ENCODE measurements around the gene ZNF566.
A peak's percentile ranks its signal among the peaks of the same experiment; 100 is the strongest.

ZNF566 gene

GRCh38 chr19:36418287-36419001 lies 70.9 kb downstream of the ZNF566 start, which contains the start of gene ZFP82:
TSS of gene ZFP82 (minus strand) at chr19:36418644. CDS start at chr19:36409789, 8,855 bp downstream.
- DNase-seq (ENCODE audit: insufficient read length, low spot score) = peak; percentile 69
- TF ChIP-seq CTCF (IDR thresholded peaks at IDR 0.05; ENCODE audit: insufficient read depth, missing control alignments) = no peak
- no peak for FAIRE-seq

DNA sequence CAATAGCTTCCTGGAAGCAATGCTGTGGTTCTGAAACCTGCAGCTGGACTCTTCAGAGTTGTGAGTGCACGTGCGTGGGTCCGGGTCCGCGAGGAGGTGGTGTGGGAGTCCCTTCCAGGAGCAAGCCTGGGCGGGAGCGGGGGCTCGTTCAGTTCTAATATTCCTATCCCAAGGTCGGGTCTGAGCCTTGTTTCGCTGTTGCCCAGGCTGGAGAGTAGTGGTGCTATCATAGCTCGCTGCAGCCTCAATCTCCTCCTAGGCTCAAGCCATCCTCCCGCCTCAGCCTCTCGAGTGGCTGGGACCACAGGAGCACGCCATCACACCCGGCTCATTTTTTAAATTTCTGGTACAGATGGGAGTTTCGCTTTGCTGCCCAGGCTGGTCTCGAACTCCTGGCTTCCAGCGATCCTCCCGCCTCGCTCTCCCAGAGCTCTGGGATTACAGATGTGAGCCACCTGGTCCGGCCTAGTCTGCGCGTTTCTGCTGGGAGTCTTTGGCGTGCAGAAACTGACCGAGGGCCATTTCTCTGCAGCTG lies 71.5 kb downstream of the ZNF566 start:
- no peak for DNase-seq (ENCODE audit: insufficient read length, low spot score)
- no peak for TF ChIP-seq CTCF (IDR thresholded peaks at IDR 0.05; ENCODE audit: insufficient read depth, missing control alignments)
- no peak for FAIRE-seq

DNA sequence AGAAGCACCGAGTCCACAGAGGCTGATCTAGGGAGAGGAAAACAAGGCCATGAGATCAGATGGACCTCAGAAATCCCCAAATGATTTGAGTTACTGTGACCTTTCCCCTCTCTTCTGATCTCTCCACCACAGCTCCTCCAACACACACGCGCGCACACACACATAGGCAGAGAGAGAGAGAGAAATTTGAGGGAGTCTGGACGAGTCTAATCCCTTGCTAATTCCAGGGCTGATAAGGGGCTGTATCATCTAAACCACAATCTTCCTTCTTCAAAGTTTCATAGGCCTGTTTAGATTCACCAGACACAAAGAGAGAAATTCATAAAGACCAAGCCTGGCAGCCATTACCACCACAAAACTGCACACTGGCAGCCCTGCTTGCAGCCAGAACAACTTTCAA lies 79.5 kb downstream of the ZNF566 start:
- TF ChIP-seq CTCF (IDR thresholded peaks at IDR 0.05; ENCODE audit: insufficient read depth, missing control alignments) = no peak
- FAIRE-seq (no peak), DNase-seq (ENCODE audit: insufficient read length, low spot score) (no peak)

- TF ChIP-seq CTCF (IDR thresholded peaks at IDR 0.05; ENCODE audit: insufficient read depth, missing control alignments) = no peak
- FAIRE-seq = no peak
- DNase-seq (ENCODE audit: insufficient read length, low spot score) = no peak
Measured at GRCh38 chr19:36408101-36408500, 81.3 kb downstream of the ZNF566 start.

GRCh38 chr19:36404498-36404897 lies 84.9 kb downstream of the ZNF566 start:
- DNase-seq (ENCODE audit: insufficient read length, low spot score) (no peak), FAIRE-seq (no peak)
- no peak for TF ChIP-seq CTCF (IDR thresholded peaks at IDR 0.05; ENCODE audit: insufficient read depth, missing control alignments)

GRCh38 chr19:36401475-36401874 lies 87.9 kb downstream of the ZNF566 start:
- no peak for TF ChIP-seq CTCF (IDR thresholded peaks at IDR 0.05; ENCODE audit: insufficient read depth, missing control alignments)
- FAIRE-seq = no peak
- DNase-seq (ENCODE audit: insufficient read length, low spot score) = no peak

GRCh38 chr19:36398571-36398970 lies 90.8 kb downstream of the ZNF566 start:
- FAIRE-seq (no peak), DNase-seq (ENCODE audit: insufficient read length, low spot score) (no peak)
- TF ChIP-seq CTCF (IDR thresholded peaks at IDR 0.05; ENCODE audit: insufficient read depth, missing control alignments) = no peak
